Peyer's patch (tissue), 4 donors: Measurements from ENCODE around the gene ACTG2.

Source experiments
- POLR2A ChIP-seq, 2 donors: fragments of 450-650 bp; IDR thresholded peaks; one replicate each; pipeline ENCODE4 v1.5.1; 2017; ENCODE audit warnings: antibody characterized with exemption in 2 of 2, mild to moderate bottlenecking in 2 of 2, moderate library complexity in 2 of 2
- TF ChIP-seq, protein P1 (sequence below), 6 experiments: fragments of 450-650 bp in 4 of 6; fragments of 200-600 bp in 2 of 6; sonication (generic) in 1 of 6; IDR thresholded peaks; one replicate each; pipeline ENCODE4 v1.5.1; 2017 to 2019; ENCODE audit warnings: antibody characterized with exemption in 6 of 6, mild to moderate bottlenecking in 3 of 6, moderate library complexity in 1 of 6

GRCh38 chr2:73851274-73851673, 41.5 kb upstream of the ACTG2 start:
- TF ChIP-seq, protein P1, sequence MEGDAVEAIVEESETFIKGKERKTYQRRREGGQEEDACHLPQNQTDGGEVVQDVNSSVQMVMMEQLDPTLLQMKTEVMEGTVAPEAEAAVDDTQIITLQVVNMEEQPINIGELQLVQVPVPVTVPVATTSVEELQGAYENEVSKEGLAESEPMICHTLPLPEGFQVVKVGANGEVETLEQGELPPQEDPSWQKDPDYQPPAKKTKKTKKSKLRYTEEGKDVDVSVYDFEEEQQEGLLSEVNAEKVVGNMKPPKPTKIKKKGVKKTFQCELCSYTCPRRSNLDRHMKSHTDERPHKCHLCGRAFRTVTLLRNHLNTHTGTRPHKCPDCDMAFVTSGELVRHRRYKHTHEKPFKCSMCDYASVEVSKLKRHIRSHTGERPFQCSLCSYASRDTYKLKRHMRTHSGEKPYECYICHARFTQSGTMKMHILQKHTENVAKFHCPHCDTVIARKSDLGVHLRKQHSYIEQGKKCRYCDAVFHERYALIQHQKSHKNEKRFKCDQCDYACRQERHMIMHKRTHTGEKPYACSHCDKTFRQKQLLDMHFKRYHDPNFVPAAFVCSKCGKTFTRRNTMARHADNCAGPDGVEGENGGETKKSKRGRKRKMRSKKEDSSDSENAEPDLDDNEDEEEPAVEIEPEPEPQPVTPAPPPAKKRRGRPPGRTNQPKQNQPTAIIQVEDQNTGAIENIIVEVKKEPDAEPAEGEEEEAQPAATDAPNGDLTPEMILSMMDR (IDR thresholded peaks at IDR 0.05): peak in 4 of 6 experiments; percentile 18 to 74 (median 65)
- no peak for TF ChIP-seq POLR2A (IDR thresholded peaks at IDR 0.05)
